ENCODE measurements around the gene KIF13A.

KIF13A gene

DNA sequence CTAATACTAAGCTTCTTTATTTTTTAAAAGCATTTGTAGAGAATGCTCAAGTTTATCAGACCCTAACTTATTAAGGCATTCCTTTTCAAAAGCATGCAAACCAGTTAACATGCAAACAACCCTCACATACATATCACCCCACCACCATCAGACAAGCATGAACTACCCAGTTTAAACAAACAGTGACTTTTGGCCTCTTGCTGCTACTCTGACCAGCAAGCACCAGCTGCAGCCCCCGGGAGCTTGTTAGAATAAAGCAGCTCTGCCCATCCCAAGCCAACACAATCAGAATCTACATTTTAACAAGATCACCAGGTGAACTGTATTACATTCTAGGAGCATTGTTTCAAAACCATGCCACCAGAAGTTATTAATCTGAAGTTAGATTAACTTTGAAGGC is 274.9 kb downstream of the KIF13A start:
- no peak for DNase-seq

DNA sequence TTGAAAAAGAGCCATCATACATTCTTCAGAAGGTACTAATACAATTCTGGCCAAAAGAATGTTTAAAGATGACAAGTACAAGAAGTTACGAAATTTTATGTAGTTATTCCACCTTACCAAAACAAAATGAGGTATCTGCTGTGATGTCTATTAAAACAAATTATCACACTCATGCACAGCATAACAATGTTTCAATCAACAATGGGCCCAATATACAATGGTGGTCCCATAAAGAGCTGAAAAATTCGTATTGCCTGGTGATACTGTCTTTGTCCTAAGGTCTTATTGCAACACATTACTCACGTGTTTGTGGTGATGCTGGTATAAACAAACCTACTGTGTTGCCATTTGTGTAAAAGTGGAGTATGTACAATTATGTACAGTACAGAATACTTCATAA is 277.1 kb downstream of the KIF13A start:
- no peak for DNase-seq

DNA sequence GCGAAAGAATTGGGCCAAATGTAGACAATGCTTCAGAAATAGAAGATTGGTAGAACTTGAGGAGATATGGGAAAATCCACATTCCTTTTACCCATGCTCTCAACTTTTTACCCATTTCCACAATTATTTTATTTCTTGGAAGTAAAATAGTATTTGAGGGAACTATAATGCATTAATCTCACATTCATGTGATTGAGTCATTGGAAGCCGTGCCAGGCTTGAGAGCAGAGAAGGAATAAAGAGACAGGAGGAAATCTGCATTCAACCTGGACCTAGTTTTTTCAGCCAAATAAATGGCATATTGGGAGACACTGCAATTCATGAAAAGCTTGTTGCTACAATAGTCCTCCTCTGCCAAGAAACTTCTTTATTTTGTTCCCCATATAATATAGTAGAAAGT is 278.0 kb downstream of the KIF13A start:
- DNase-seq, result no peak
